Hepatocyte (in vitro differentiated cells): ENCODE data around the gene AMOTL1.

Source experiments
- EZH2 ChIP-seq: fragments of 200-600 bp; sonication (generic); IDR thresholded peaks from 2 replicates; pipeline ENCODE4 v1.6.1; 2016; ENCODE audit warnings: antibody characterized with exemption, mild to moderate bottlenecking, borderline replicate concordance
- TF ChIP-seq, protein P1 (sequence below): fragments of 200-600 bp; sonication (generic); IDR thresholded peaks from 2 replicates; pipeline ENCODE4 v1.5.1; 2016; ENCODE audit warnings: antibody characterized with exemption, mild to moderate bottlenecking; ENCODE audit not compliant: poor library complexity

- TF ChIP-seq, protein P1, sequence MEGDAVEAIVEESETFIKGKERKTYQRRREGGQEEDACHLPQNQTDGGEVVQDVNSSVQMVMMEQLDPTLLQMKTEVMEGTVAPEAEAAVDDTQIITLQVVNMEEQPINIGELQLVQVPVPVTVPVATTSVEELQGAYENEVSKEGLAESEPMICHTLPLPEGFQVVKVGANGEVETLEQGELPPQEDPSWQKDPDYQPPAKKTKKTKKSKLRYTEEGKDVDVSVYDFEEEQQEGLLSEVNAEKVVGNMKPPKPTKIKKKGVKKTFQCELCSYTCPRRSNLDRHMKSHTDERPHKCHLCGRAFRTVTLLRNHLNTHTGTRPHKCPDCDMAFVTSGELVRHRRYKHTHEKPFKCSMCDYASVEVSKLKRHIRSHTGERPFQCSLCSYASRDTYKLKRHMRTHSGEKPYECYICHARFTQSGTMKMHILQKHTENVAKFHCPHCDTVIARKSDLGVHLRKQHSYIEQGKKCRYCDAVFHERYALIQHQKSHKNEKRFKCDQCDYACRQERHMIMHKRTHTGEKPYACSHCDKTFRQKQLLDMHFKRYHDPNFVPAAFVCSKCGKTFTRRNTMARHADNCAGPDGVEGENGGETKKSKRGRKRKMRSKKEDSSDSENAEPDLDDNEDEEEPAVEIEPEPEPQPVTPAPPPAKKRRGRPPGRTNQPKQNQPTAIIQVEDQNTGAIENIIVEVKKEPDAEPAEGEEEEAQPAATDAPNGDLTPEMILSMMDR: peak; percentile 29
- no peak for TF ChIP-seq EZH2
Measured at GRCh38 chr11:94876645-94877442, 108.7 kb downstream of the AMOTL1 start.
